HG03103 (cell line): ENCODE results near the gene PLA1A.

Experiments used
- ATAC-seq: cut with Tn5 transposase; IDR thresholded peaks from one replicate; pipeline ENCODE4 v1.9.1; 2021; ENCODE audit warnings: low read depth; ENCODE audit not compliant: unreplicated experiment

Gene PLA1A

GRCh38 chr3:119602676-119603075, 5.0 kb downstream of the PLA1A start:
- ATAC-seq, result no peak

DNA sequence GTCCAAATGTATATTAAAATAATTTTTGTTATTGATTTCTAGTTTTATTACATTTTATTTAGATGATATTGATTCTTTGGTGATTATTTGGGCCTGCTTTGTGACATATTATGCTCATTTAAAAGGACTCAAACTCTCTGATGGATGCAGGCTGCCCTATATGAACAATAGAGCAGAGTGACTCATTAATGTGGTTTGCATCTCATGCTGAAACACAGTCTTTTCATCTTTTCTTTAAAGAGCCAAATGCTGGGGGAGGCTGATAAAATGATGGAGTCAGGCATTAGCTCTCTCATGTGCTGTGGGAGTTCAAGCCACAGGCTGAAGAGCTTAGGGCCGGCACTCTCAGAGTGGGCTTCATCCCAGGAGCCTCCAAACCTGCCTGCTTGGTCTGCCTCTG, 7.2 kb downstream of the PLA1A start:
- ATAC-seq, result no peak

- no peak for ATAC-seq
Measured at GRCh38 chr3:119608405-119609000, 10.8 kb downstream of the PLA1A start.

GRCh38 chr3:119609301-119609700, 11.6 kb downstream of the PLA1A start:
- ATAC-seq, result no peak

DNA sequence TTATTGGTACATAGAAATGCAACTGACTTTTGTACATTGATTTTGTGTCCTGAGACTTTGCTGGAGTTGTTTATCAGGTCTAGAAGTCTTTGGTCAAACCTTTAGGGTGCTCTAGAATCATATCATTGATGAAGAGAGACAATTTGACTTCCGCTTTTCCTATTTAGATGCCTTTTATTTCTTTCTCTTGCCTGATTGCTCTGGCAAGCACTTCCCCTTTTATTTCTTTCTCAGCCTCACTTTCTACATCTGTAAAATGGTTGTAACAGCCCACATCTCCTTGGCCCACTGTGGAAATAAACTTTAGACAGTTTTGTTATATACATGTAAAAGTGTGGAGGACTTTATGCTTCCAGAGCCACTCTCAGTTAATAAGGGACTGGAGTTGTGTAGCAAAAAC, 14.0 kb downstream of the PLA1A start:
- no peak for ATAC-seq

GRCh38 chr3:119613201-119613600, 15.5 kb downstream of the PLA1A start:
- ATAC-seq, result no peak

- ATAC-seq, result no peak
Measured at GRCh38 chr3:119613872-119614271, 16.2 kb downstream of the PLA1A start.

DNA sequence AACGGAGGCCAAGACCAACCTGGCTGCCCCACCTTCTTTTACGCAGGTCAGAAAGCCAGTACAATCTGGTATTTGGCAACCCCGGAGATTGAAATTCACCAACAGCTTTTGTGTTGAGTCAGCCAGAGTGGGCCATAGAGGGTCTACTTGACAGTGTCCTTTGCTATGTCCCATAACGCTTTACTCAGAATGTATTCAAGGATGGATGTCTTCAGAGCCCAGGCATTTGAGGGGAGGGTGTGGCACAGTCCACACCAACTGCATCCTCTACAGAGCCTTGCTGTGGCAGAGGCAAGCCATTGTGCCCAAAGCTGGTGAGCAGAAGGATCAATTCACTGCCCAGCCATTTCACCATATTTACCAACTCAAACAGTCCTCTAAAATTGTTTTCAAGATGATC, 18.4 kb downstream of the PLA1A start:
- no peak for ATAC-seq

DNA sequence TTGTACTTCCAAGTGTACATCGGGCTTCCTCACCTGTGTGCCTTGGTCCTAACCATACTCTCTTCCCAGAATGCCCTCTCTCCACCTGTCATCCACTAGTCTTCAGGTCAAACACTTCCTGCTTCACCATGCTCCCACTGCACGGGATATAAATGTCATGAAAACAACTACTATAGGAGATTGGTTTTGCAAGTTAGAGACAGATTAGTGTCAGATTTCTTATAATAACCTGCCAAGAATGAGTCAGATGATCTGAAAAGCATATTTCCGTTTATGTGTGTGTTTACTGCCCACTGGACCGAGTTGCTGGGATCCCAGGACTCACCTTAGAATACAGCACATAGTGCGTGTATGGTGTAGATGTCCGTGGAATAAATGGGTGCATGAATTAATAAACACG, 21.4 kb downstream of the PLA1A start:
- ATAC-seq, result no peak

- ATAC-seq, result no peak
Measured at GRCh38 chr3:119620899-119621298, 23.2 kb downstream of the PLA1A start.

- ATAC-seq, result no peak
Measured at GRCh38 chr3:119624002-119624720, 26.5 kb downstream of the PLA1A start.

- no peak for ATAC-seq
Measured at GRCh38 chr3:119625451-119626153, 27.9 kb downstream of the PLA1A start.

DNA sequence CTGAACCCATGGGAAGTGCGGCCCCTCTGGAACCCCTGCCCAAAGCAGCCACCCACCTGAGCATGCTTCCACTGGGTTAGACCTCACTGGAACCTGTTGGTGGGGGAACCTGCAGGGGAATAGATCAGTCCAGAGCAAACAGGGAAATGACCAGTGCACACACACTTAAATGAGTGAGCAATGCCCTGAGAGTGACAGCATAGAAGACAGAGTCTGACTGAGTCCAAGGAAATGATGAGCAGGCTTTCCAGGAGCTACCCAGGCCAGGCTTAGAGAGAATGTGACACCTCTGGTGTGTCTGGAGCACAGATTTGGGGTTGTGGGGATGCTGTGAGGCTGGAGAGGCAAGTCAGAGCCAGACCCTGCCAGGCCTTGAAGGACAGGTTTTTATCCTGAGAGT, 28.5 kb downstream of the PLA1A start:
- ATAC-seq, result no peak

- ATAC-seq, result peak; percentile 34
Measured at GRCh38 chr3:119627461-119627860, 29.8 kb downstream of the PLA1A start.

DNA sequence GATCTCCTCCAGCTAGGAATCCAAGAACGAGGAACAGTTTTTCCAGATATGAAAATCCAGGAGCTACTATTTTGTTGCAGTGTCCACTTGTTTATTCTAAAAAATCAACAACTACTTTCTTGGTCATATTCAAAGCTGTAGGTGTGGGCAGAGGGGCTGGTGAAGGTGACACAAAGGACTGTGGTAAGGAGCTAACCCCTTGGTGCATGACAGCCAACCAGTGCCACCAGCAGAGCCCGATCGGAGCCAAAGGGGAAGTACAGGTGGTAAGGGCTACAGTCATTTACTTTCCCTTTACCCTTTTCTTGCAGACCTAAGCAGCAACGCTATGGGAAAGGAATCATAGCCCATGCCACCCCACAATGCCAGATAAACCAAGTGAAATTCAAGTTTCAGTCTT, 30.7 kb downstream of the PLA1A start:
- ATAC-seq, result peak; percentile 39

- no peak for ATAC-seq
Measured at GRCh38 chr3:119628816-119629445, 31.2 kb downstream of the PLA1A start.

- no peak for ATAC-seq
Measured at GRCh38 chr3:119630128-119630879, 32.6 kb downstream of the PLA1A start.

- ATAC-seq, result no peak
Measured at GRCh38 chr3:119630880-119631329, 33.2 kb downstream of the PLA1A start.

DNA sequence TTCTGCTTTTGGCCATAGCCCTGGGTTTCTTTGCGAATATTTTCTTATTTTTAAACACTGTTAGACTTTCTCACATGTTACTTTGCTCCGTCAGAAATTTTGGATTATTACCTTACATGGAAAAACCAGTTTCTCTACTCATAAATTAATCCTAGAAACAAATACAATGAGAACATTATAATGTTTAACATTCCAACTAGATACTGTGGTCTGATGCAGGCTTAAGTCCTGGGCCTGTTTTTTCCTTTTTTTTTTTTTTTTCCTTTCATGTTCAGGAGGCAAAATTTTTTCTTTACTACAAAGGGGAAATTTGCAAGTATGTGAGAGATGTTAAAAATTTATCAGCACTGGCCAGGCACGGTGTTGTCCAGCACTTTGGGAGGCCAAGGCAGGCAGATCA, 33.8 kb downstream of the PLA1A start:
- no peak for ATAC-seq

GRCh38 chr3:119632216-119632615, 34.5 kb downstream of the PLA1A start:
- no peak for ATAC-seq

GRCh38 chr3:119632829-119633228, 35.1 kb downstream of the PLA1A start:
- no peak for ATAC-seq
